NCI-H146 (cell line): ENCODE measurements around the gene PSKH1.
"Not testable (repeated sequence)": the region's sequence is repeated elsewhere in the genome, so short reads cannot be mapped to it uniquely, and the experiment has no call there.

ENCODE experiments used
- DNase-seq: peaks from one replicate; lab custom pipeline; 2025; lab: John Stamatoyannopoulos, UW

Gene PSKH1

DNA sequence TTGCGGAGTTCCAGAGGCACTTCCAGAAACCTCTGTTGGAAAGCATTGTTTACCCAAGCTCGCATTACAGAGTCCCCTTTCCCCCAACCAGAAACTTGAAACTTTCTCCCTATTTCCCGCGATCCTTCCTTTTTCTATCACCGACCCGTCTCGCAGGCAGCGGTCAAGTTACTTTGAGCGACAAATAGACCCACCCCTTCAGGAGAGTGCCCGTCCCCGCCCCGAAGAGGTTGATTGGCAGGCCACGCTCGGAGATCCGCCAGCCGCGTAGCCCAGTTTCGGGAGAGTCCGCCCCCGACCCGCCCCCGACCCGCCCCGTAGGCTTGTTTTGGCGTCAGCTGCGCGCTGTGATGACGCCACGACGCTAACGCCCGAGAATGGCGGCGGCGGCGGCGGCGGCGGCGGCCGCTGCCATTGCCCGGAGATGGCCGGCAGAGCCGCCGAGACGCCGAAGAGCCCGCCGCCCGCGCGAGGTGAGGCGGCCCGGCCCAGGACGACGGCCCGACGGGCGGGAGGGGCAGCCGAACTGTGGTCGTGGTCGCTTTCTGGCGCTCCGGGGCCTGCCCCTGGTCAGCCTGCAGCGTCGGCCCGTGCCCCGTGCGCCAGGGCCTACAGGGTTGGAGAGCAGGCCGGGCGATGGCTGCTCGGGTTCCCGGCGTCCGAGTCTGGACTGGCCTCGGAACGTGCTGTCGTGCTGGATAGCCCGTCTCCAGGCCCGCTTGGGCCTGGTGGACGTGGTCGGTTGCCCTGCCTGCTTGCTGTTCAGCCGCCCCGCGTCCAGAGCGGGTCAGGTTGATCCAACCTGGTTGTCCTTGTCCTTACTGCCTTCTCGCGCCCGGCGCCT is at the start of gene PSKH1:
PSKH1 (plus strand) TSS at position 356 of the 844 bp plus-strand sequence. CDS start 15,496 bp downstream, outside the sequence.
- peak; percentile 92 for DNase-seq

- DNase-seq = no peak
These were observed 49.7 kb upstream of the PSKH1 start for GRCh38 chr16:67843343-67843765.

DNA sequence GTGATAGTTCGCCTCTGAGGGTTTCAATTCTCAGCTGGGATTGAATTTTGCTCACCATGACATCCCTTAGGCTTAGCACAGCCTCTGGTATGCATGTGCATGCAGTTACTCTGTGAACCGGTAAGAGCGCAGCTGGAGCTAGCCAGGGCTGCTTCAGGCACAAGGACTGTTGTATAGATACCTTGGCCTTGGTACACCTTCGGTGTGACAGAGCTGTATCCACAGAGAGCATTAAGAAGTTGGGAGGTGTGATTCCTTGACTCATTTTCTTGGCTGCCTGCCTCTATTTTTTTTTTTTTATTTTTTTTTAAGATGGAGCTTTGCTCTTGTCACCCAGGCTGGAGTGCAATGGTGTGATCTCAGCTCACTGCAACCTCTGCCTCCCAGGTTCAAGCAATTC is 48.6 kb upstream of the PSKH1 start:
- no peak for DNase-seq

- no peak for DNase-seq
These were observed 47.6 kb upstream of the PSKH1 start for GRCh38 chr16:67845291-67846062.

GRCh38 chr16:67846063-67846319 is 47.1 kb upstream of the PSKH1 start:
- no peak for DNase-seq

DNA sequence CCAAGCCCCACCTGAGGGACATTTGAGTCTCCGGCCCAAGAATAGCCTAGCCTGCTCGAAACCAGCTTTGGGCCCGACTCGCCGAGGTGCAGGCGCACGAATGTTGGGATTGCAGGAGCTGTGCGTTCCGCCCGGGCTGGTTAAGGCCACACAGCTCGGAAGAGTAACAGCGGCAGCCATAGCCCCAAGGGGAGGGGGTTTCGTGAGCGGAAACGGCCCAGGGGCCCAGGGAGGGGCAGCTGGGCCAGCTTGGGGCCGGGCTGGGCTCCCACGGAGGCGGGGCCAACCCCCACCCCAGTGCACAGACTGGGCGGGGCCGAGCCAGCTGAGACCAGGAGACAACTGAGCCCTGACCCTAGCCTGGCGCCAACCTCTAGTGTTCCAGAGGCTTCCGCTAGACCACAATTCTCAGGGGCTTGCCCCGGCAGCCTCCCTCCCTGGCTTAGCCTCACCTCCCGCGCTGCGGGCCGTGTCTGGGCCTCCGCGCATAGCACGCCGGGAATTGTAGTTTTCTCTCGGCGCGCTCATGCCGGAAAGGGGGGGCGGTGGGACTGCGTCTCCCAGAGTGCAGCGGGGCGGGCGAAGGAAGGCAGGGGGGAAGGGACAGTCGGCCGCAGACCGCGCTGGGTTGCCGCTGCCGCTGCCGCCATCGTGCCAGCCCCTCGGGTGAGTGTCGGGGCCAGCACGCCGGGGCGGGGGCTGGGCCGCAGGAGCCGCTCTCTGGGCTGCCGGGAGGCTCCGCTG is 46.6 kb upstream of the PSKH1 start, which contains the start of gene NUTF2:
NUTF2 (plus strand) TSS at position 614 of the 744 bp plus-strand sequence. CDS start 18,198 bp downstream, outside the sequence.
- peak; percentile 92 for DNase-seq

DNA sequence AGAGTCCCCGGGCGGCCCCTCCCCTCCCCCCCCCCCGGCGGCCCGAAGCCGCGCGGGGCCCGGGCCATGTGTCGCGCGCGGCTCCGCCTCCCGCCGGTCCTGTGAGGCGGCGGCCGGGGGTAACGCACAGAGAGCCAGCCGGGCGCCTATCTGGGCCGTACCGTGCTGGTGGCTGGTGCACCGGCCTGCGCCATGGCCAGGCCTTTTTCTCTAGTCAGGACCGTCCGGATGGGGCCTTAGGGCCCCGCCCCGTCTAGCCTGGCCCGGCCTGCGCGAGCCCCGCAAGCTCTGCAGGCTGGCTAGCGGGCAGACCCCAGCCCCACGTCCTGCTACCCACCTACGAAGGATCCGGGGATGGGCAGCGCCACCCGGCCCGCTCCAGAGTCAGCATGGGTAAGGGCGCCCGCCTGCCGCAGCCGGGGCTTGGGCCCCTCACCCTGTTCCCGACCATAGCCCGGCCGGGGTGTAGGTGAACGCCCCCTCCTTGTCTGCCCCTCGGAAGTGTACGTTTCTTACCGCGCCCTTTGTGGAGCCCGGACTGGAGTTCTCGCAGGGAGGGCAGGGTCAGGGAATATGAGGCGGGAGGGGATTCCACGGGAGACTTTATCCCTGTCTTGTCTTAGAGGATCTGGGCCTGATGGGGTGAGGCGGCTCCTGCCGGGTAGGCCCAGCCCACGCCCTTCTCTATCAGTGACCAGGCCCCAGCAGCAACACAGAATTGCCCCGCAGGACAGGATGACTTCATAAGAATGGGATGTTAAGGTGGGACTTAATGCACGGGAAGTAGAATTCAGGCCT is 45.8 kb upstream of the PSKH1 start, which contains the start of gene CENPT:
CENPT (minus strand) TSS at position 630 of the 798 bp plus-strand sequence. CDS start 13,834 bp downstream, outside the sequence.
- DNase-seq = peak; percentile 45

DNA sequence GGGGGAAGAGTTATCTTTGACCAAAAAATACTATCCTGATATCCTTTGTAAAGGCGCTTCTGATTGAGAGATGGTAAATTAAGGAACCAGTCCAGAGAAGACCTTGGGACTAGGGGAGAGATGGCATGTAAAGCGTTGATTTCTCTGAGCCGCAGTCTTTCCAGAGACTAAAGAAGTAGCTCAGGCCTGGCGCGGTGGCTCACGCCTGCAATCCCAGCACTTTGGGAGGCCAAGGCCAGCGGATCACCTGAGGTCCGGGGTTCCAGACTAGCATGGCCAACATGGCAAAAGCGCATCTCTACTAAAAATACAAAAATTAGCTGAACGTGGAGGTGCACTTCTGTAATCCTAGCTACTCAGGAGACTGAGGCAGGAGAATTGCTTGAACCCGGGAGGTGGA is 44.9 kb upstream of the PSKH1 start:
- no peak for DNase-seq

GRCh38 chr16:67853670-67854069 is 39.4 kb upstream of the PSKH1 start:
- no peak for DNase-seq

DNA sequence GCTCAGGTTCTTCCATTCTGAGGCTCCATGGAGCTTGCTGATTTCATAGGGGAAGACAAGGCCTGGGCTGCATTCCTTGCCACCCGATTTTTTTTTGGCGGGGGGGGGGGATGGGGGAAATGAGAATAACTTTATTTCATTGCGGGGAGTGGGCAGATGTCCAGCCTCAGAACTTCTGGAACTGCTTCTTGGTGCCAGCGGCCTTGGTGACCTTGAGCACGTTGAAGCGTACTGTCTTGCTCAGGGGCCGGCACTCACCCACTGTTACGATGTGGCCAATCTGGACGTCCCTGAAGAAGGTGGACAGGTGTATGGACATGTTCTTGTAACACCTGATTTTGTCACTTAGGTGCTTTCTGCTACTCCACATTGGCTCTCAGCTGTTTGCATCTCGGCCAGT is 37.3 kb upstream of the PSKH1 start:
- no peak for DNase-seq

GRCh38 chr16:67856927-67857546 is 36.0 kb upstream of the PSKH1 start:
- DNase-seq = no peak

- peak; percentile 75 for DNase-seq
These were observed 35.4 kb upstream of the PSKH1 start for GRCh38 chr16:67857547-67858233.

DNA sequence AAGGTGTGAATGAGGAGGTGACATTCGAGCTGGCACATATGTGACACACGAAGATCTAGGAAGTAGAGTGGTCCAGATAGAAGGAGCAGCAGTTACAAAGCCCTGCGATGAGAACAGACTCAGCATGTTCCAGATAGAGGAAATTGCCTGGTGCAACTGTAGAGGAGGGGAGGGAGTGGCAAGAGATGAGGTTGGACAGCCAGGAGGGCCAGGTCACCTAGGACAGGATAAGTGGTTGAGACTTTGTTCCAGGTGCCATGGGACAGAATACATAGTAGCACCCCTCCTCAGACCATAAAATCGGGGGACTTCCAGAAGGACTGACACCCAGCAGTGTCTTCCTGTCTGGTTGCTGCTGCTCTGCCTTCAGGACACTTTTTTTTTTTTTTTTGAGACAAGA is 34.6 kb upstream of the PSKH1 start:
- no peak for DNase-seq

DNA sequence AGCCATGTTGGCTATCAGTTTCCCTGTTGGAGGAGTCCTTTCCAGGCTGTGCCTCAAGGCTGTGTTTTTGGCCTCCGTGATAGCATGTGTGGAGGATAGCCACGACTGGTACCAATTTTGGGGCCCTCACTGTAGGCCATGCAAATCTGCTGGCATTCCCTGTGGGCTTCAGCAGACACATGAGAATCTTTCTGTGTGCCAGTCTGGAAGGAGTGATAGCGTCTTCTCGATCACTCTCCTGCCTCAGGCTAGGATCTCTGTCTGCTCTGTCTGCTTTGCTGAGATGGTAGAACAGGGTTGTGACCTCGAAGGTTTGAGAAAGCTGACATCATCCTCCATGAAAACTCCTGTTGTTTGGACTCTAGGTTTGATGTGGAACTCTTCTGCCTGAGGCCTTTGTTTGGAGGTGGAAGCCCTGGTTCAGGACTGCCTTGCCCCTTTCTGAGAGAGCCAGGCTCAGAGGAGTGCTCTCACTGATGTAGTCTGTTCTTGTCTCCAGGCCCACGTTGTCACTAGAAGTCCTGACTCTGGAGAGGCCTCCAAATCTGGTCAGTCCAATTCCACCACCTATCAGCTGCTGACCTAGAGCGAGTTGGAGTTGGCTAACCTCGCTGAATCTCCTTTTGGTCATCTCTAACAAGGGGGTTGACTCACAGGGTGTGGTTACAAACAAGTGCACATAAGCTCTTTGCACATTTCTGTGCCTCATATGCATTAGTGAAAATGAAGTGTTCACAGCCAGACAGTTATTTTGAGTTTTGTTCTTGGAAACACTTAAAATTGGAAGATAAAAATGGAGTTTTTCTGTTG is 32.3 kb upstream of the PSKH1 start:
- no peak for DNase-seq

GRCh38 chr16:67861877-67862276 is 31.2 kb upstream of the PSKH1 start:
- no peak for DNase-seq

- DNase-seq = no peak
These were observed 30.2 kb upstream of the PSKH1 start for GRCh38 chr16:67862623-67863583.

DNA sequence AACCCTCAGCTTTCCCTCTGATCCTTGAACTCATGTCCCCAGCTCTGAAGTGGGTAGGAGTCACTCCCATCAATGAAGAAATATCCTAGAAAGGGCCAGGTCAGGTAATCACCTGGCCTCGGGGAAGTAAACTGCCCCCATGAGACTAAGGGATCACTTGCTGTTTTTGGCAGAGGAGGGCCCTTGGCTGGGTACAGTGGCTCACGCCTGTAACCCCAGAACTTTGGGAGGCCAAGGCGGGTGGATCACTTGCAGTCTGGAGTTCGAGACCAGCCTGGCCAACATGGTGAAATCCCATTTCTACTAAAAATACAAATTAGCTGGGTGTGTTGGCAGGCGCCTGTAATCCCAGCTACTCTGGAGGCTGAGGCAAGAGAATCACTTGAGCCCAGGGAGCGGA is 29.0 kb upstream of the PSKH1 start:
- DNase-seq = not testable (repeated sequence)

DNA sequence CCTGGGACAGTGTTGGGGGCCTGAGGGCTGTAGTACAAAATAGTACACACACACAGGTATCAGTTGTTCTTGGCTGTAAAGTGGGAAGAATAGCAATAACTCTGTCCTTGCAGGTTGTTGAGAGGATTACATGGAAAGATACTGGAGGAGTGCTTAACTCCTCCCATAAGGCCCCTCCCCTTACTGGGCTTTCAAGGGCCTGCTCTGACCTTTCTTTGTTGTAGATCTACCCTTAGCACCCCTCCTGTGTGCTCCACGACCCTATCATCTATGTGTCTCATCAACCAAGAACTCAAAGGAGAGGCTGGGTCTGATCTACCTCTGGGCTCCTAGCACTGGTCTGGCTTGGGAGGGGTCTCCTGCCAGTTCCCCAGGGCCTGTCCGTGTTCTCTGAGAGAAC is 28.5 kb upstream of the PSKH1 start:
- DNase-seq = no peak
